Endothelial cell of umbilical vein (primary cell): Measurements from ENCODE around the gene PLCD3. TPM values are rescaled to one million over a fixed set of nuclear protein-coding genes. Genes with fewer than 3 reads are reported as not detected.

Experiments
- BruUV-seq: library from RNA; stranded (reverse); fragments of 400-500 nt; replicated peaks from 2 replicates; lab custom pipeline; 2021; lab: Mats Ljungman, UMichigan
- CTCF ChIA-PET: fragments of 300-600, 350-600 bp; sonication (Branson Sonifier 250); formaldehyde crosslinking; loops from one replicate; lab custom pipeline; 2021; ENCODE audit warnings: antibody characterized with exemption, inconsistent platforms; lab: Charles Lee
- POLR2A ChIA-PET: fragments of 300-600, 350-600 bp; sonication (Branson Sonifier 250); formaldehyde crosslinking; loops from one replicate; lab custom pipeline; 2021; ENCODE audit warnings: antibody characterized with exemption, inconsistent platforms; lab: Charles Lee
- DNase-seq: peaks from one replicate; pipeline ENCODE4 v3.0.0-alpha.2; 2011; ENCODE audit warnings: low read depth, low spot score
- FAIRE-seq: peaks from 2 replicates; lab custom pipeline; 2011; peaks lifted over from hg19 to GRCh38; lab: Jason Lieb, UNC
- H2AFZ ChIP-seq: 2 replicates; pipeline ENCODE4 v1.6.0; 2012; ENCODE audit warnings: low read depth, low read length, control low read depth, inconsistent platforms
- H3K27ac ChIP-seq: 2 replicates; pipeline ENCODE4 v1.5.1; 2011; ENCODE audit warnings: low read depth, mild to moderate bottlenecking, control low read depth, low read length, moderate library complexity; ENCODE audit not compliant: insufficient read depth
- H3K27me3 ChIP-seq, 2 experiments: 2 replicates each; pipeline versions ENCODE4 v1.6.0 to v1.6.1; 2011; ENCODE audit warnings: low read length in 2 of 2, mixed read lengths in 1 of 2; ENCODE audit not compliant: control insufficient read depth in 2 of 2, insufficient read depth in 2 of 2
- H3K36me3 ChIP-seq, 2 experiments: 2 replicates in 1 of 2; 3 replicates in 1 of 2; pipeline ENCODE4 v1.5.1; 2011; ENCODE audit warnings: low read length in 2 of 2, mild to moderate bottlenecking in 1 of 2, moderate library complexity in 1 of 2; ENCODE audit not compliant: control insufficient read depth in 2 of 2, insufficient read depth in 2 of 2; ENCODE audit errors: extremely low read depth in 1 of 2
- H3K4me1 ChIP-seq: 3 replicates; pipeline ENCODE4 v1.5.1; 2011; ENCODE audit warnings: mild to moderate bottlenecking, low read length; ENCODE audit not compliant: control insufficient read depth, insufficient read depth; ENCODE audit errors: extremely low read depth
- H3K4me2 ChIP-seq: 2 replicates; pipeline ENCODE4 v1.6.1; 2011; ENCODE audit warnings: low read length, control low read depth, mixed read lengths; ENCODE audit not compliant: insufficient read depth
- H3K4me3 ChIP-seq, 3 experiments: fragments of 200-600 bp in 1 of 3; sonication (generic), shearing (Covaris generic) in 1 of 3; replicated peaks in 1 of 3; 2 replicates each; pipeline ENCODE4 v1.5.1; 2011 to 2016; ENCODE audit warnings: control low read depth in 3 of 3, low read length in 3 of 3, mild to moderate bottlenecking in 2 of 3, inconsistent platforms in 1 of 3, low read depth in 1 of 3, moderate library complexity in 1 of 3; ENCODE audit not compliant: insufficient read depth in 1 of 3
- H3K79me2 ChIP-seq: 2 replicates; pipeline ENCODE4 v1.6.0; 2012; ENCODE audit warnings: low read length, inconsistent platforms; ENCODE audit not compliant: control insufficient read depth, insufficient read depth
- H3K9ac ChIP-seq: replicated peaks from 2 replicates; pipeline ENCODE3; 2011; ENCODE audit warnings: low read length, control low read depth; ENCODE audit not compliant: insufficient read depth; ENCODE audit errors: extremely low read depth
- H3K9me1 ChIP-seq: replicated peaks from 3 replicates; pipeline ENCODE4 v1.6.0; 2011; ENCODE audit warnings: mild to moderate bottlenecking, low read length; ENCODE audit not compliant: control insufficient read depth, insufficient read depth; ENCODE audit errors: extremely low read depth
- H3K9me3 ChIP-seq: replicated peaks from 2 replicates; pipeline ENCODE4 v1.5.1; 2012; ENCODE audit warnings: low read length, inconsistent platforms; ENCODE audit not compliant: control insufficient read depth, insufficient read depth
- H4K20me1 ChIP-seq: replicated peaks from 2 replicates; pipeline ENCODE3; 2011; ENCODE audit warnings: mild to moderate bottlenecking, low read length; ENCODE audit not compliant: control insufficient read depth, insufficient read depth; ENCODE audit errors: extremely low read depth
- CTCF ChIP-seq, 2 donors: IDR thresholded peaks; 1 replicate in 1 of 2; 2 replicates in 1 of 2; pipeline ENCODE4 v1.5.1; 2011; ENCODE audit warnings: low read length in 2 of 2, mild to moderate bottlenecking in 2 of 2, moderate library complexity in 2 of 2, control low read depth in 1 of 2, inconsistent platforms in 1 of 2, low read depth in 1 of 2; ENCODE audit not compliant: insufficient read depth in 1 of 2; ENCODE audit errors: extremely low read depth in 1 of 2
- EZH2 ChIP-seq: IDR thresholded peaks from 2 replicates; pipeline ENCODE4 v1.6.1; 2012; ENCODE audit warnings: borderline replicate concordance, low read depth, mild to moderate bottlenecking, moderate library complexity, low read length, inconsistent platforms; ENCODE audit not compliant: severe bottlenecking
- FOS ChIP-seq: IDR thresholded peaks from 2 replicates; pipeline ENCODE4 v1.6.1; 2011; ENCODE audit warnings: mild to moderate bottlenecking, low read length, moderate library complexity, borderline replicate concordance; ENCODE audit not compliant: insufficient read depth
- GATA2 ChIP-seq: IDR thresholded peaks from 2 replicates; pipeline ENCODE4 v1.7.0; 2011; ENCODE audit warnings: low read depth, mild to moderate bottlenecking, moderate library complexity, mixed read lengths, low read length; ENCODE audit not compliant: insufficient read length, insufficient read depth
- JUN ChIP-seq: IDR thresholded peaks from 2 replicates; pipeline ENCODE4 v1.6.1; 2011; ENCODE audit warnings: borderline replicate concordance, low read depth; ENCODE audit not compliant: insufficient read length, insufficient read depth
- MAX ChIP-seq: IDR thresholded peaks from 2 replicates; pipeline ENCODE4 v1.6.1; 2011; ENCODE audit not compliant: insufficient read depth, insufficient read length
- MYC ChIP-seq: IDR thresholded peaks from one replicate; pipeline ENCODE4 v1.6.1; 2011; ENCODE audit warnings: mild to moderate bottlenecking, low read depth, low read length
- POLR2A ChIP-seq: IDR thresholded peaks from 2 replicates; pipeline ENCODE4 v1.6.1; 2012; ENCODE audit warnings: low read depth, mild to moderate bottlenecking, control low read depth, low read length
- POLR2AphosphoS5 ChIP-seq: IDR thresholded peaks from 2 replicates; pipeline ENCODE4 v1.6.1; 2012; ENCODE audit warnings: low read depth, mild to moderate bottlenecking, control low read depth, low read length, moderate library complexity; ENCODE audit not compliant: insufficient read depth
- dilution Hi-C: fragments of 300-500 bp; cut with MboI; formaldehyde crosslinking; loops from one replicate; pipeline ENCODE4 v1.15.0; 2019; ENCODE audit warnings: low sequenced_read_pairs; ENCODE audit not compliant: extremely low pct_ligation_motif_present
- intact Hi-C: fragments of 100-400 bp; cut with micrococcal nuclease; formaldehyde crosslinking; loops from one replicate; pipeline ENCODE4 v1.10.0; 2022
- polyA plus RNA-seq, 4 experiments: library from polyadenylated mRNA; depleted of rRNA in 3 of 4; stranded (reverse) in 3 of 4; unstranded in 1 of 4; fragments of >200 nt; gene quantifications; 2 replicates each; pipeline versions ENCODE4 v1.2.1 to v1.2.3, GENCODE V29; 2011 to 2012; ENCODE audit warnings: missing spikeins in 1 of 4
- total RNA-seq: library from RNA; stranded (reverse); gene quantifications from 2 replicates; pipeline ENCODE4 v1.2.3, GENCODE V29; 2021

The PLCD3 gene
- total and polyA plus RNA-seq, 2 donors (not counting 3 experiments of a cell fraction or from before 2014, with no cell fraction given): 30.4 to 43.1 TPM

GRCh38 chr17:45096926-45097325 lies 35.4 kb downstream of the PLCD3 start:
- Histone ChIP-seq H3K9me3 (no peaks in the 10 kb centered on the region), H3K27me3 (no peaks in the 10 kb centered on the region), H2AFZ (no peak overlapping the region), H3K27ac (no peak overlapping the region), H3K36me3 (peaks cover 27 to 35% of the 10 kb centered on the region in 2 experiments), H3K9ac (no peak overlapping the region), H3K4me2 (no peak overlapping the region), H3K9me1 (no peaks in the 10 kb centered on the region), H4K20me1 (no peaks in the 10 kb centered on the region), H3K4me1 (peaks cover 19% of the 10 kb centered on the region), H3K4me3 (no peak overlapping the region), H3K79me2 (no peaks in the 10 kb centered on the region)
- FAIRE-seq (no peak), DNase-seq (no peak)
- TF ChIP-seq MAX: no peak
- TF ChIP-seq POLR2A: no peak
- TF ChIP-seq EZH2: no peak
- no peak for TF ChIP-seq MYC
- no peak for TF ChIP-seq FOS
- TF ChIP-seq CTCF (IDR thresholded peaks at IDR 0.05; ENCODE audit: extremely low read depth in 1 of 2, insufficient read depth in 1 of 2, low read depth in 1 of 2, low read length in 2 of 2): no peak
- no peak for TF ChIP-seq POLR2AphosphoS5
- no peak for TF ChIP-seq GATA2
- TF ChIP-seq JUN: no peak
- dilution Hi-C loops: no loop called here
- POLR2A ChIA-PET: no interaction called here
- intact Hi-C loops: loop anchor here (1.0 kb wide), 2 partner anchors 35 to 73 kb away; partner anchors contain the start of gene PLCD3
- CTCF ChIA-PET: interaction anchor here (0.6 to 1.4 kb wide), 3 partner anchors 21 to 37 kb away, joined by 3 to 5 read pairs (median 4); no protein-coding TSS in a partner anchor
- BruUV-seq: no TSS peak
